GM04504 (cell line): ENCODE results near the gene PEG3.

Experiments used
- DNase-seq: peaks from one replicate; pipeline ENCODE4 v3.0.0-alpha.2; 2012; ENCODE audit warnings: low read depth

The PEG3 gene

DNA sequence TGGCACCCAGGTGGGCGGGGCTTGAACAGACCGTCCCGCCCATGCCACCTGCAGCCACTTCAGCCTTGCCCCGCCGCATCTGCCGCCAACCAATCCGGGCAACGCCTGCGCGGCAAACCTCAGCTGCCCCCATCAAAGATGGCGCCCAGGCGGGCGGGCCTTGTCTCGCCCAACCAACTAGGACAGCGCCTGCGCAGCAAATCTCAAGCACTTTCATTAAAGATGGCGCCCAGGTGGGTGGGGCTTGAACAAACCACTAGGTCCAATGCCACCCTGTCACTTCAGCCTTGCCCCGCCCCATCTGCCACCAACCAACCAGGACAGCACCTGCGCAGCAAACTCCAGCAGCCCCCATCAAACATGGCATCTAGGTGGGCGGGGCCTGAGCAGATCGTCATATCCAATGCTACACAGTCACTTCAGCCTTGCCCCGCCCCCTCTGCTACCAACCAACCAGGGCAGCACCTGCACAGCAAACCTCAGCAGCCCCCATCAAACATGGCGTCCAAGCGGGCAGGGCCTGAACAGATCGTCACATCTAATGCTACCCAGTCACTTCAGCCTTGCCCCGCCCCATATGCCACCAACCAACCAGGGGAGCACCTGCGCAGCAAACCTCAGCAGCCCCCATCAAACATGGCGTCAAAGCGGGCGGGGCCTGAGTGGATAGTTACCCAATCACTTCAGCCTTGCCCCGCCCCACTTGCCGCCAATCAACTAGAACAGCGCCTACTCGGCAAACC is 1.4 kb downstream of the PEG3 start:
- no peak for DNase-seq

DNA sequence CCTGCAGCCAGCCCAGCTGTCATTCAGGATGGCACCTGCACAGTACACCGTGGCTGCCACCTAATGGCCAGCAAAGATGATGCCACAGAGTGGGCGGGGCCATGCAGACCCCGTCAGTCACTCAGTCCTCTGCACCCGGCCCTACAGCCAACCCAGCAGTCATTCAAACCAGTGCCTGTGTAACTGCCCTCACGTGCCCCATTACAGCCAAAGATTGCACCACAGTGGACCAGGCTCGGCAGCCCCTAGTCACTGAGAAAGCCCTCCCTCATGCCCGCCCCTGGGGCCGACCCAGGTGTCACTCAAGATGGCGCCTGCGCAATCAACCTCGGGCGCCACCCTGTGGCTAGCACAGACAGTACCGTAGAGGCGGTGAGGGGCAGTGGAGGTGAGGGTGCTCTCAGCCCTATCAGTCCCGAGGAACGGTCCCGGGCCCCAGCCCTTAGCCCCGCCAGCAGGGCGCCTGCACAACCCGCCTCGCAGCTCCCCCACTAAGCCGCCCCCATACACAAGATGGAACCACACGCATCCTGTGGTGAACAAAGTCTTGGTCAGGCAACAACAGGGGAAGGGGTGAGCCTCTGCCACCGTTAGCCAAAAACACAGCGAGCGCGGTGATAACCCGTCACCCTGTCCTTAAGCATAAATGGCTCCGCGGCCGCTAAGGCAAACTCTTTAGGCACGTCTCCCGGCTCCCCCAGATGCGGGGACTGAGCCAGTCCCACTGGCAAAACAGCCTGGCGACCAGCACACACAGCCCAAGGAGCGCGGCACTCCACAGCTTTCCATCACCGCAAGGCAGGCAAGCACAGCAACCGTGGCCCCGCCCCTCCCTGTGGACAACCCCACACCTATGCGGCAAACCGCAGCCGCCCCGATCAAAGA is 2.3 kb downstream of the PEG3 start:
- no peak for DNase-seq

DNA sequence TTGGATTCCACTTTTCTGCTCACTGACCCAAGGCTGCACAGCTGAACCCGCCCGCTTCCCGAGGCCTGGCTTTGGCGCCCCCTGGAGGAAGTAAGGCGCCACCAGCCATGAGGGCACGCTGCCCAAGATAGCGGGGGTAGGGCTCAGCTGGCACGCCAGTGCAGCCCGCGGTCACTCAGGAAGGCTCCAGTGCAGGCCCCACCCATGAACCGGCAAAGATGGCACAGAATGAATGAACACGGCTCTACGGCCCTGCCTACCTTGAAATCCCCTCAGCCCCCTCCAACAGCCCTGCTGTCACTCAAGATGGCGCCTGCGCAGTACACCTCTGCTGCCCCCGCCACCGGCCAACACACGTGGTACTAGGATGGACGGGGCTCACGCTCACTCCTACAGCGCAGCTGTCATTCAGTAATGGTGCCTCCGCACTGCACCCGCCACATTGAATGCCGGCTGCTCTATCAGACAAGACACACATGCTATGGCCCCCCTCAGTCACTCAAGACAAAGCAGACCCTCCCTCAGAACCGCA is 3.0 kb downstream of the PEG3 start:
- DNase-seq: no peak

DNA sequence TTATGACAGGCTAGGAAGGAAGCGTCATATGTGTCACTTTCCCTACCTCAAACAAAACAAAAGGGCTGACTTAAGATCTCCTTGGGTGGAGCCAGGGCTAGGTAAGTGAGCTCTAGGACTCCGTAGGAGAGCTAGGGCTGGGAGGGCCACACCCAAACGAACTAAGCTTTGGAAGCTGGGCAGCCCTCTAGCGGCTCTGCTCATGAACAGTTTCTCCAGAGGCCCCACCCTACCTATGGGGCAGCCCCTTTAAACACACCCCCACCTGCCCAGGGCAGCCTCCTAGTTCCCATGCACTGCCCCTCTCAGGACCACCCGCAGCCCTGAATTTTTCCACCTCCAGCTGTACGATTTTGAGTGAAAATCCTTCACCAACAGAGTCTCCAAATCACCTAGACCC is 3.5 kb downstream of the PEG3 start:
- no peak for DNase-seq

DNA sequence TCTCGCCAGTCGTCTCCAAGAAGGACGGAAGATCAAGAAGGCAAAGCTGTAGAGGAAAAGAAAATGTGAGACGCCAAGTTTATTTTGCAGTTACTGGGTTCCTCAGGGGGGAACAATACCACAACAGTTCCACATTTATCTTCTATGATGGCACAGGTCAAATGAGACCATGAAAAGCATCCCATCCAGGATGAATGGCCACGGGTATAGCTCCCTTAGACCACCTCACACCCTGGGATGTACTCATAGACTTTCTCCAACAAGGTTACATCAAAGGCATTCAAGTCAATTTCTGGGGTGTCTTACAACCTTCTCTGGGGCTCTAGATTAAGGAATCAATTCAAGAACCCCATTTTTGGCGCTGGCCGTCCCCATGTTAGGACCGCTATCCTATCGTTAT is 4.5 kb downstream of the PEG3 start:
- no peak for DNase-seq

DNA sequence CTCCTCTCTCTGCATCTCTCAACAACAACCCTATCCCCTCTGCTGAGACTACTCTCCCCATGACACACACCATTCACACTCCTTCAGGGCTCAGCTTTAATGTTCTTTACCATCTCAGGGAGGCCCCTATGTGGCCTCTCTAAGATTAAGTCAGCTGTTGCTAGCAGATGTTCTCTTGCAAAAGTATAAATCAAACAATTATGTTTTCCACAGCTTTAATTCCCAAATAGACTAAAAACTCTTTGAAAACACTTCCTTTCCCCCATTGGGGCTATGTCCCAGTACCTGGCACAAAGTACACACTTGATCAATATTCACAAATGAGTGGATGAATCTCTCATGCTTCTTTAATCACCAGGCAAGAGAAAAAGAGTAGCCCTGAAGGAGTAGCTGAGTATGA is 5.1 kb downstream of the PEG3 start:
- no peak for DNase-seq

DNA sequence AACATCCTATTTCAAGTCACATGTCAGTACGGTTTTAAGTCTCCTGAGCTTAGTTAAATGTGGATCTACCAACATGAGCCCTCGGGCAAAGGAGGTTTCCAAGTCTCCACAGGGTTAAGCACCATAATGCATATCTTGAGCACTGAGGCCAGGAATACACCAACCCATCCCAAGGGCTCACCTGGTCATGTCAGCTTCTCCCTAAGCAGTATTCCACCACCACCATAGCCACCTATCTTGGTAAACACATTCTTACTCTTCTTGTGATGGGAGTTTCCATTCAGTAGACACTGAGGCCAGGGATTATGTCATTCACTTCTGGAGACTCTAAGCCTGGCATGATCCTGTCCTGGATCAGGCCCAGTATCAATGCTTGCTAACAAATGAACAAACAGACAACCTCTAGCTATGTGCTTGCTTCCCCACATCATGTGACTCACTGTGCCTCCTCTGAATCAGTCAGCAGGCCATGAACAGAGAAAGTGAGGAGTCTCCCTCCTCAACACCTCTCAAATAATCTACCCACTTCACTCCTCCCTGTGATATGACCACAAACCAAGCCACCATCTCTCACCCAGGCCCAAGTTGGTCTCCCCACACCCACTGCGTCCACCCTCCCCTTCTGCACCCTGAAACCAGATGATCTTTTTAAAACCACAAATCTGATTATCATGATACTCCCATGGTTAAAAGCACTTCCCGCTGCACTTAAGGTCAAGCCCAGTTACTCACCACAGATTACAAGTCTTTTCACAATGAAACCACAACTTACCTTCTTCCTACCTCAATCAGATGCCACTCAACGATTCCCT is 5.8 kb downstream of the PEG3 start:
- no peak for DNase-seq

DNA sequence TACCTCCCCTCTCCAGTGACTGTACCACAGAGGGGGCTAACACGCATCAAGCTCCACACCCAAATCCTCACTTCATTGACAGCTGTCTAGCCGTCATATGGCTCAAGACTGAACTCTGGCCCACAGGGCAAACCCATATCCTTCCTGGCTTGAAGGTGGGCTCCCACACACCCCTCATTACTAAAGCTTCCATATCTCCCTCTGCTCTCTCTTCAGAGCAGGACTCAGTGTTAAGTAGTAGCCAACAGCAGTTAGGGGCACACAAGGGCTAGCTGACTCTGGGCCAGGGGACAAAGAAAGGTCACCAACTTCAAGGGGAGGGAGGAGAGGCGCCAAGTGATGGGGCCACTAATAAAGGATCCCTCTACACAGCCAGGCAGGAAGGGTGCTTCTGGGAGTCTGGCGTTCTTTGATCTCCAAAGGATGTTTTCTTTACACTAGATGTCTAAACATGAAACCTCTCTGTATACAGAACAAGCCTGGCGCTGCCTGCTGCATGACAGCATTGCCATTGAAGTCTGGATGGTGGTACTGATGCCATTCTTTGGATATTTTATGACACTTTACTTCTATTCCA is 8.1 kb downstream of the PEG3 start:
- DNase-seq: no peak

DNA sequence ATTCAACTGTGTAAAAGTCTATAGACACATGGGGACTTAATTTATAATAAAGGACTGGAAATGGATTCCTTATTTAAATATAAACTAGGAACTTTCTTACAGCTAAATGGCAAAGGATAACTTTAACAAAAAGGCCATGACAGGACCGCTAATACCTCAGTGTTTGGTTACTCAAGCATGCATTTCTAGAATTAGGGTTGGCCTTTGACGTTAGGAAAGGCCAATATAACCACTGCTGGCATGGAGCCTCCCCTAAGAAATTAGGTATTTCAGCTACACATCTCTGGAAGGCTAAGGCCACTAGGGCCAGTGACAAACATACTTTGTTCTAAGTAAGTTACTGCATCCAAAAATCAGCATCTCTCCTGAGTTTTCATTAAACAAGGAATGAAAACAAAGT is 9.3 kb downstream of the PEG3 start:
- DNase-seq: no peak

DNA sequence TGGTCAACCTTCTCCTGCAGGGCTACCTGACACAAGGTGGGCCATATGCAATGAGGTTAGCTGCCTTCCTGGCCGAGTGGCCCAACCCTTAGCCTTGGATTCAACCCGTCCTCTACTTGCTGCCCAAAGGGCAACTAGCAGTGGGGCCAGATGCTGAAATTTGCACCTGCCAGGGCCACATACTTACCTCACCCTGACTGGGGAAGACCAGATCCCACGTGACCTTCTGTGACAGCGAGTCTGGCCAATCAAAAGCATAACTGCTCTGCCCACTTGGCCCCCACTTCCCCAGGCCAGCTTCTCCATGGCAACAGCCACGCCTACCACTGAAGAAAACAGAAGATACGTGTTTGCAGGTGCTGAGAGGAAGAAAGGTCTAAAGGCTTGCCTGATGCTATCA is 10.9 kb downstream of the PEG3 start:
- no peak for DNase-seq

DNA sequence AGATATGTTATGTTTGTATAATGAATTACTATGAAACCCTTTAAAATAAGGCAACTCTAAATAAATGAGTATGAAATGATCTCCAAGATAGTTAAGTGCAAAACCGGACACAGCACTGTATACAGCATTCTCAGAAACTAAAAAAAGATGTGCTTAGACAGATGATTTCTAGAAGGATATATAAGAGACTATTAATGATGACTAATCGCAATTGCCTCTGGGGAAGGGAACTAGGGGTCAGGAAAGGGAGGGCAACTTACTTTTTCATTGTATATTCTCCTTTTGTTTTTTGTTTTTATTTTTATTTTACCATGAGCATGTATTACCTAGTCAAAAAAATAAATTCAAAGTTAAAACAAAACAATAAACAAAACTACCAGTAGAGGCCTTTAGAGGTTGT is 12.8 kb downstream of the PEG3 start:
- DNase-seq: no peak

DNA sequence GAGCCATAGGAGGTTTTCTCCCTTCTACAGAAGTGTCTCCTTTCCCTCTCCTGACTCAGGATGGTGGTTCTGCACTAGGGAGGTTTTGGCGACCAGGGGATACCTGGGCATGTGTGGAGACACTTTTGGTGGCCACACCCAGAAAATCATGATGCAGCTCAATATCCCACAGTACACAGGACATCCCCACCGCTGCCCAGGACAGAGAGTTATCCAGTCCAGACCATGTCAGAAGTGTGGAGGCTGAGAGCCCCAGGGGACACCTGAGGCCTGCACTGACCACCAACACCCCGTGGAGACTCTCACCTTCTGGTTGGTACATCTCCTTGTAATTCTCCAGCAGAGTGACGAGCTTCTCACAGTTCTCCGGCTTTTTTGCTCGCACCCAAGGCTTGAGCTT is 16.6 kb downstream of the PEG3 start:
- no peak for DNase-seq

DNA sequence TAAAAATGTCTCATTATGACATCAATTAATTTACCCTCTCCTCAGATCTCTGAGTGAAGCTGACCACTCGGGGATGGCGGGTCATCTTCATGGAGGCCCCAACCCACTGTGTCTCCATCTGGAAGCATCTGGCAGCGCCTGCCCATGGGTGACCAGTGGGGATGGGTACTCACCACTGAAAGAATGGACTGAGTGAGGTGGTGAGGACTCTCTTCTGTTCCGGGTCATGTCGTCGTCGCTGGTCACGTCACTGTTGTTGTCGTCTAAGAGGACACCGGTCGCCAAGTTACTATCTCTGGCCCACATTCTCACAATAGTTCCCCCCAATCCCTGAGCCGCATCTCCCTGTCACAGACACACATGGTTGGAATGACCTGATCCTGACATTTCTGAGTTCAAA is 17.1 kb downstream of the PEG3 start:
- no peak for DNase-seq

DNA sequence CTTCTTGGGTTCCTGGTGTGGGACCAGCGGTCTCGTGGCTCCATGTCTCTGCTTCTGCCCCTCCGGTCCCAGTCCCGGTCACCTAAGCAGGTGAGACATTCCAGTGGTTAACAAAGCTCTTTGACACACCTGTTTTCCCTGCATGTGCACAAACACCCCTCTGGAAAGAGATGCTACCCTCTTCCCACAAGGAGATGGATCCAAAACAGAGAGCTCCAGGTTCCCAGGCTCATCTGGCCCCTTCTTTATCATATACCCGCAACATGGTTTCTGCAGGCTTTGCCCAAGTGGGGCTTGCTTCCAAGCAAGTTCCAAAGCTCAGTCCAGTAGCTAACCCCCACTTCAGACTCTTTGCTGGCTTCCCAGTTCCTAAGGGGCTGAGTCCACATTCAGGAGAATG is 17.8 kb downstream of the PEG3 start:
- DNase-seq: no peak

DNA sequence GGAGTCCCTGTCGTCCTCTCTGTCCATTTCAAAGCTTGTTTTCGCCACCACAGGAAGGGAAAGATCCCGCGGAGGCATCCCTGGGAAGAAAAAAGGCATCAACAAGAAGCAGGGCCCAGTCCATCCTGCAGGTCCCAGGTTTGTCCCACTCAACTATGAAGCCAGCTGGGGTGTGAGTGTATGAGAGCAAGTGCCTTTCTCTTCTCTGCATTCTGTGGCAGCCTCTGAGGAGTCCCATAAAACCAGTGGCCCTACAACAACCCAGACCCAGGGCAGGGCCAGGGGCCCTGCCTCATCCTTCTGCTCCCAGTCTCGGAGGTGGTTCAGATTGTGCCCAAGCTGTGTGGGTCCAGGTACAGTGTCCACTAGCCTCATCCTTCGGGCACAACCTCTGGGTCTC is 18.9 kb downstream of the PEG3 start:
- no peak for DNase-seq

DNA sequence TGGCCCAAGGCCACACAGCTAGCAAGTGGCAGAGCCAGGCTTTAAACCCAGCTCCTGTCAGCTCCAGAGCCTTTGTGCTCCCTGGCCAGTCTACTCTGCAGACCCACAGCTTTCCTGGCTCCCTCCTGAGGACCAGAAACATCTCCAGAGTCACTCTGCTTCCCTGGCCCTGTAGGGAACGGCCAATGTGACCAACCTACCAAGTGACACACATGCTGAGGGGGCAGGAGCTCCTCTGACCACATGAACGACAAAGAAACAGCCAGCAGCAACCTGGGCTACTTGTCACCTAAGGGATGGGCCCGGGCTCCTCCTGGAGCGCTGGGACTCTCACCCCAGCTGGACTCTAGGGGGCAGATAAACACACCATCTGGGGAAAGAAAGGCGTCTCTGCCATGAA is 19.3 kb downstream of the PEG3 start:
- DNase-seq: no peak

DNA sequence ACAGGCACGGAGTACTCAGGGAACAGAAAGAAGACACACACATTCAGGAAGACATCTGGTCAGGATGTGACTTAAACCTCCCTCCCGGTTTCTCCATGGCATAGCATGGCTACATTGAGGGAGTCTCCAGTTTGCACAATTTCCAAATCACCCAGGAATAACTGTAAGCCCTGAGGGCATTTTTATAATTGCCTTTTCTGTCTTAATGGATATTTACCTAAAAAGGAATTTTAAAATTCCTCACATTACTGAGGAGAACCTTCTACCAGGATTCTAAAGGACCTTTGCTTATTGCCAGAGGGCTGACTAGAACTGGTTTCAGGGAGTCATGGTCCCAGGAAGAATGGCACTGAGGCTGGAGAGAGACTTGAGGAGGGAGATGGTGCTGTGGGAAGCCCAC is 21.4 kb downstream of the PEG3 start:
- no peak for DNase-seq

DNA sequence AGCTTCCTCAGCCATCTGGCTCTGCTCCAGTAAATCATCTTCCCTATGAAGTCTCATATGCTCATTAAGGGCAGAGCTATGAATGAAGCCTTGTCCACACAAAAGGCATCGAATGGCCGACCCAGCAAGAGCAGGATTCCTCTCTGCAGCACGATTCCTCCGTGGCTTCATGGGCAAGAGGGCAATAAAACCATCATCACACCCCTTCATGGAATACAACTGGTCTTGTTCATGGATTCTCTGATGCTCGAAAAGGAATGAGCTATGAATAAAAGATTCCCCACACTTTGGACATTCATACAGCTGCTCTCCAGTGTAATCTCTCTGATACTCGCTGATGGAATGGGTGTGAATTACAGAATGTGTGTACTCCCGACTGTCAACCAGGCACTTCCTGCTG is 25.9 kb downstream of the PEG3 start:
- no peak for DNase-seq

DNA sequence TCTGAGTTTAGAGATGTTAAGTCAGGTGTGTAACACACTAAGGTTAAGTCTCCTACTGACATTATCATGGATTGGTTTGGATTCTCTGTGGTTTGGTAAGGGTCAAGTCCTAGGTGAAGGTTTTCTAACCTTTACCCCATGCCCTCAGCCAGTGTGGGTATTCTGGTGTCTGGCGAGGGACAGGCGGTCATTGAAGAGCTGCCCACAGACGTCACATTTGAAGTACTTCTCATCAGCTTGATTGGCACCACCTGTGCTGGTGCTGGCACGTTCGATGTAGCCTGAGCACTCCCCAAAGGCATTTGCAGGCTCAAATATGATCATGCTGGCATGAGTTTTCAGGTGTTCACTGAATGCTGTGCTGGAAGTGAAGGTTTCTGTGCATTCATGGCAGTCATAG is 27.0 kb downstream of the PEG3 start:
- no peak for DNase-seq

DNA sequence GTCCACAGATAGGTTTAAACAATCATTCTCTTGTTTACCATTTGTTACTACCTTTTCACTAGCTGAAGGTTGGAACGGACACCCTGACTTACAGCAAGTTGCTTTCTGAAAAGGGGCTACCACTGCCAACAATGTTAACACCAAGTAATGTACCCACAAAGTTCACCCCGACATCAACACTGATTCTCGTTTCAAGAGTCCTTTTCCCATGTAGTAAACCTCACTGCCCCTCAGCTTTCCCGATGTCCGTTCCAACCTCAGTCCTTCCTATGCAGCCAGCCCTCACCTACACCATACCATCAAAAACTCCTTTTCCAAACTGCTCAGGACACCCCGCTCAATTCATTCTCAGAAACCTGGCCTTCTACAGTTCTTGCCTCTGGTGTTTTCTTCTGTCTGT is 29.0 kb downstream of the PEG3 start:
- no peak for DNase-seq

DNA sequence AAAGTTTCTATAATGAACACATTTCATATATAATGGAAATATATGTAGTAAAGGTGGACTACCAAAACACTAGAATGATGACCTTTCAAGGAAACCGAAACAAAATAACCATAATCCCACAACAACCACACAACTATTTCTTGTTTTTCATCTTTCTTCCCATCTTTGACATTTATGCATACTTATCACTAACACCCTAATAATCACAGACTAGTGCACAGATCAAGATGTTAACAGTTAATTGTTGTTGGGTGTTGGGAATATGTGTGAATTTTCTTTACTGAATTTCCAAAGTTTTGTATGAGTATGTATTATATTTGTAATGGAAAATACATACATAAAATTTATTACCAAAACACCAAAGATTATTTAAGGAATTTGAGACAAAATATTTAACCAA is 30.3 kb downstream of the PEG3 start:
- no peak for DNase-seq

DNA sequence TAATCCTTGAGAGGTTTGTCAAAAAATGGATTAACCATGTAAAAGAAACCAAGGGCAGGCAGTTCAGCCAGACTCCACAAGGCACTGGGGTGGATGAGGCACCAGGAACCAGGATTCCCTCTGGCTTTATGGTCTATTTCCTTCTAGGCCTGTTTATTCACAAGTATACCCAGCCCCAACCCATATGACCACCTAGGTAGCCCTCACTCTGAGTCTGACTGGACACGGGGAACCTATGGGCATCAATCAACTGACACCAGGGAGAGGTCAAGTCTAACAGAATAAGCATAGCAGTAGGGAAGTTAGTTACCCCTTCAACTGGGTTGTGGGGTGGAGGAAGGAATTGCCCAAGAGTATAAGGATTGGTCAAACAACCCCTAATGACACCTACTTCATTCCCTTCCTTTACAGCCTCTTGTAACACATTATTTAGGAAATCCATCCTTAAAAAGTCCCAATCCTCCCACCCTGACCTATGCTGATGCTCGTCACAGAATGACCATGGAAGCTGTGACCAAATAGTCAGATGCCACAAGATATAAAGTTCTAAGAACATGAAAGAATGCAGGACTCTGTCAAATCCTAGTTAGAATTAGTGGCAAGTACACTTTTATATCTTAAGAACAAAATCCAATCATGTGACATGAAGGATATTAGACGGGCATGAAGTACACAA is 31.7 kb downstream of the PEG3 start:
- no peak for DNase-seq
